ENCODE data around the gene PCK2. TPM values are rescaled to one million over a fixed set of nuclear protein-coding genes. Genes with fewer than 3 reads are reported as not detected.

The PCK2 gene
- total and polyA plus RNA-seq, 2 of the 13 experiments (the other 11 are each of a cell fraction or from before 2014, with no cell fraction given) = 129 to 272 TPM

- TF ChIP-seq SNAPC4 (CRISPR knock-in tag; IDR thresholded peaks at IDR 0.05) (0 out of 2 replicates have a peak, but pooled peaks have one; percentile 59), CREB3 (CRISPR knock-in tag; IDR thresholded peaks at IDR 0.05) (no peak; the same call in none of the 2 replicates), ZBTB8A (CRISPR knock-in tag; IDR thresholded peaks at IDR 0.05; ENCODE audit: borderline replicate concordance, low read depth) (no peak; the same call in 1 of the 2 replicates), SMARCE1 (IDR thresholded peaks at IDR 0.05; ENCODE audit: borderline replicate concordance) (no peak), HMGA1 (CRISPR knock-in tag; conservative IDR thresholded peaks at IDR 0.05) (no peak), RCOR2 (CRISPR knock-in tag; IDR thresholded peaks at IDR 0.05) (no peak; the same call in 1 of the 2 replicates), FOSL2 (CRISPR knock-in tag; IDR thresholded peaks at IDR 0.05) (peak; percentile 61), HCFC1 (IDR thresholded peaks at IDR 0.05; ENCODE audit: low read depth, low read length) (no peak; the same call in 1 of the 2 replicates), HOXA7 (CRISPR knock-in tag; IDR thresholded peaks at IDR 0.05) (peak; percentile 89; the same call in 1 of the 2 replicates), ZNF589 (CRISPR knock-in tag; conservative IDR thresholded peaks at IDR 0.05) (peak; percentile 71), ZNF234 (CRISPR knock-in tag; conservative IDR thresholded peaks at IDR 0.05) (peak; percentile 91), ZBTB3 (CRISPR knock-in tag; IDR thresholded peaks at IDR 0.05; ENCODE audit: borderline replicate concordance, low read depth) (peak; percentile 82; the same call in 1 of the 2 replicates), MTERF4 (CRISPR knock-in tag; IDR thresholded peaks at IDR 0.05) (no peak; the same call in 1 of the 2 replicates), MTA1 (CRISPR knock-in tag; IDR thresholded peaks at IDR 0.05; ENCODE audit: borderline replicate concordance) (peak; percentile 96; the same call in 1 of the 2 replicates), THAP11 (CRISPR knock-in tag; IDR thresholded peaks at IDR 0.05) (peak; percentile 62), MNT (IDR thresholded peaks at IDR 0.05) (no peak), ZNF468 (CRISPR knock-in tag; IDR thresholded peaks at IDR 0.05) (peak; percentile 80; the same call in 1 of the 2 replicates)
Observed at GRCh38 chr14:24051789-24052655, 42.1 kb upstream of the PCK2 start, which contains the start of gene CARMIL3 (continued).
